AG08395 (cell line): Measurements from ENCODE around the gene IL22.

Experiments
- DNase-seq: peaks from one replicate; pipeline ENCODE4 v3.0.0; 2012; ENCODE audit warnings: mixed read lengths, low spot score

The IL22 gene

GRCh38 chr12:68253504-68253903 lies at the start of gene IL22:
Gene IL22, minus strand, starts transcription at chr12:68253604. Its CDS starts 156 bp downstream, at chr12:68253448.
- no peak for DNase-seq

GRCh38 chr12:68297929-68298328 lies 44.5 kb upstream of the IL22 start:
- no peak for DNase-seq

- DNase-seq = no peak
Observed at GRCh38 chr12:68294251-68294650, 40.8 kb upstream of the IL22 start.

GRCh38 chr12:68293347-68293746 lies 39.9 kb upstream of the IL22 start:
- DNase-seq = no peak

- DNase-seq = no peak
Observed at GRCh38 chr12:68292151-68292943, 38.9 kb upstream of the IL22 start.

- no peak for DNase-seq
Observed at GRCh38 chr12:68291396-68292036, 38.1 kb upstream of the IL22 start.

- no peak for DNase-seq
Observed at GRCh38 chr12:68290126-68290525, 36.7 kb upstream of the IL22 start.

- no peak for DNase-seq
Observed at GRCh38 chr12:68287106-68287505, 33.7 kb upstream of the IL22 start.

GRCh38 chr12:68286396-68286795 lies 33.0 kb upstream of the IL22 start:
- DNase-seq = no peak

- no peak for DNase-seq
Observed at GRCh38 chr12:68285541-68285940, 32.1 kb upstream of the IL22 start.

- no peak for DNase-seq
Observed at GRCh38 chr12:68281322-68282077, 28.1 kb upstream of the IL22 start.

- DNase-seq = no peak
Observed at GRCh38 chr12:68280240-68280639, 26.8 kb upstream of the IL22 start.

- DNase-seq = no peak
Observed at GRCh38 chr12:68279227-68280054, 26.0 kb upstream of the IL22 start.

GRCh38 chr12:68276402-68276930 lies 23.1 kb upstream of the IL22 start:
- DNase-seq = no peak

GRCh38 chr12:68272732-68273131 lies 19.3 kb upstream of the IL22 start:
- no peak for DNase-seq

- no peak for DNase-seq
Observed at GRCh38 chr12:68271346-68271745, 17.9 kb upstream of the IL22 start.

GRCh38 chr12:68270358-68270757 lies 17.0 kb upstream of the IL22 start:
- no peak for DNase-seq

- no peak for DNase-seq
Observed at GRCh38 chr12:68269779-68270178, 16.4 kb upstream of the IL22 start.

GRCh38 chr12:68268967-68269366 lies 15.6 kb upstream of the IL22 start:
- DNase-seq = no peak

- peak; percentile 67 for DNase-seq
Observed at GRCh38 chr12:68267892-68268396, 14.5 kb upstream of the IL22 start.

- DNase-seq = peak; percentile 11
Observed at GRCh38 chr12:68264857-68265256, 11.5 kb upstream of the IL22 start.
